GM19035 (cell line): Measurements from ENCODE around the gene LGALS7.

Experiments used
- ATAC-seq: cut with Tn5 transposase; IDR thresholded peaks from one replicate; pipeline ENCODE4 v1.9.1; 2021; ENCODE audit not compliant: unreplicated experiment

LGALS7 gene

DNA sequence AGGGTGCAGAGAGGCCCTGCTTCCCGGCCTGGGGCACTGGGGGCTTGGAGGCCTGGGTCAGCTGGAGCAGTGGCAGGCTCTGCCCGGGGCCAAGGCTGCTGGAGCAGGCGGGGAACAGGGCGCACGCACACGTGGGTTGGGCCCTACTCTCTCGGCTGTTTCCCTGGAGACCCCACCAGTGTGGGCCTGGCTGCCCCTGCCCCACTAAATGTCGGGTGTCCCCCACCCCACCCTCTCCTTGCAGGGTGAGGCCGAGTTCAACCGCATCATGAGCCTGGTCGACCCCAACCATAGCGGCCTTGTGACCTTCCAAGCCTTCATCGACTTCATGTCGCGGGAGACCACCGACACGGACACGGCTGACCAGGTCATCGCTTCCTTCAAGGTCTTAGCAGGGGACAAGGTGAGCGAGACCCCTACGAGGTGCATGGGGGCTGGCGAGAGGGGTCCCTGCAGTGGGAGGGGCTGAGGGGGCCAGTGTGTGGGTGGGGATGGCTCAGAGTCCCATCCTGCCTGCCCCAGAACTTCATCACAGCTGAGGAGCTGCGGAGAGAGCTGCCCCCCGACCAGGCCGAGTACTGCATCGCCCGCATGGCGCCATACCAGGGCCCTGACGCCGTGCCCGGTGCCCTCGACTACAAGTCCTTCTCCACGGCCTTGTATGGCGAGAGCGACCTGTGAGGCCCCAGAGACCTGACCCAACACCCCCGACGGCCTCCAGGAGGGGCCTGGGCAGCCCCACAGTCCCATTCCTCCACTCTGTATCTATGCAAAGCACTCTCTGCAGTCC, 44.4 kb downstream of the LGALS7 start:
- no peak for ATAC-seq

DNA sequence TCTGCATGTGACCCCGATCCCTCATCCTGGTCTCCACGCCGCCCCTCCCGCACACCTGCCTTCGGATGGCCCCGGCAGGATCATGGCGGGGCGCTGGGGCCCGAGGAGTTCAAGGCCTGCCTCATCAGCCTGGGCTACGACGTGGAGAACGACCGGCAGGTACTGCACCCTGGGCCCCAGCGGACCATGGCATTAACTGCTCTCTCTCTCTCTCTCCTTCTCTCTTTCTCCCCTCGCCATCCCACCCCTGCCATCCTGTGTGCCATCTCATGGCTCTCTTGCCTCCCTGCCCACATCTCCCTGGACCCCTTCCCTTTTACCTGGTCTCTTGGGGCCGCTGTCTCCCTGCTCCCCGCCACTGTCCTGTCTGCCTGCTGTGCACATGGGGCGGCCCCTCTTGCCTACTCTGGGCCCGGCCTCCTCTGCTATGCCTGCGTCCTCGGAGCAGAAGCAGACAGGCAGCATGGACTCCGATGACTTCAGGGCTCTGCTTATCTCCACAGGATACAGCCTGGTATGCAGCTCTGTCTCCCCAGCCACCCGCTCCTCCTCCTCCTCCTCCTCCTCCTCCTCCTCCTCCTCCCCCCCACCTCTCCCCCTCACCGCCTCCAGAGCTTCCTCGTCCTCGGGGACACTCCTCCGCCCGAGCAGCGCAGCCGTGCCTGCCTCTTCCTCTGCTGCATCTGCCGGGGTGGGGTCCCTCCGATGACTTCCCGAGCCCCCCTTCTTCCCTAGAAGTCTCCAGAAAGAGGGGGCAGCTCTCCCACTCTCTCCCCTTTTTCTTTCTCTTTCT, 45.3 kb downstream of the LGALS7 start:
- no peak for ATAC-seq

DNA sequence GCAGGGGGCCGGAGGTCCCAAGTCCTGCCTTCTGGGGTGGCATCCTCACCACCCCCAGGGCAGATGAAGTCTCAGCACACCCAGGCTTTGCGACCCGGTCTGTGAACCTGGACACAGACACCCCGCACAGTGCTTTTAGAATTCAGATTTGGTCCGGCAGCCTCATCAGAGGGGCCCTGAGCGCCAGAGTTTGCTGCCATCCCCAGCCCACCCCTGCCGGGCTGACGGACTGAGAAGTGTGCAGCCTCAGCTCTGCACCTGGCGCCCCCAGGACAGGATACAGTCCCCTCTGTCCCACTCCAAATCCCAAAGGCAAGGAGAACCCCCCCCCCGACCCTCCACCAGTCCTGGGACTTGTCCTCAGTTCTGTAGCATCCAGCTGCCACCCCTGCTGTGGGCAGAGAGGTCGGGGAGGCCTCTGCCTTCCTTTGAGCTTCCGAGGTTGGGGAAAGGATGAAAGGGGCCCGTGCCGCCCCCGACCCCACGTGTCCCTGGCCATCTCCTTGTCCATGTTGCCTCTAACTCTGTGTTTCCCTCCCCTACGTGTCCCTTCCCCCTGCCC, 45.9 kb downstream of the LGALS7 start:
- no peak for ATAC-seq

DNA sequence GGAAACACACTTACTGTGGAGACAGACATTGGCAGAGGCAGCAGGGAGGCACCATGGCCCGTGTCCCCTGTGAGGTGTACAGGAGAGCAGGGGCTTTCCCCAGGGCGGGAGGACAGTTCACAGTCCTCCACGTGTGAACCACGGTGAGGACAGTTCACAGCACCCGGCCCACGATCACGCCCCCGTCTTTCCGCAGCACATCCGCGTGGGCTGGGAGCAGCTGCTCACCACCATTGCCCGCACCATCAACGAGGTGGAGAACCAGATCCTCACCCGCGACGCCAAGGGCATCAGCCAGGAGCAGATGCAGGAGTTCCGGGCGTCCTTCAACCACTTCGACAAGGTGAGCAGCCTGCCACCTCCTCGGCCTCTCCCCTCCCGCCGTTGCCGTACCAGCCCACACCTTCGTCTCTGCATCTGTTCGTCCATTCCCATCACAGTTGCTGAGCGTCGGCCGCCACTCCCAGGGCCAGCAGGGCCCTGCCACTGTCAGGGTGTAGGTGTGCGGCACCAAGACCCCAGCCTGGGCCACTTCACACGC, 46.5 kb downstream of the LGALS7 start:
- ATAC-seq = no peak

DNA sequence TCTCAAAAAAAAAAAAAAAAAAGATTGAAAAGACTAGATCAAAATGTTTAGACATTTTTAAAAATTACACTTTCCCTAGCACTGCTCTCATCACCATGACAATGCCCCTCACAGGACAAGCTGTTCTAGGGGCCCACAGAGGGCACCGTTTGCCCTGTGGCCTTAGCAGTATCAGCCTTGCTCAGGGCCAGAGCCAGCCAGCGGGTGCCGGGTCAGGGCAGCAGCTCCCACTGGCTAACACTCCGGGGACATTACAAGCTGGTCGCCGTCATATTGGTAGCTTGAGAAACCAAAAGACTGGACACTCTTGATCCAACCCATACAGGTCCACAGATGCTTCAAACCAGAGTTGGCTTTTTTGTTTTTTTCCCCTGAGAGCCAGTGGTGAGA, 47.0 kb downstream of the LGALS7 start:
- ATAC-seq = no peak

DNA sequence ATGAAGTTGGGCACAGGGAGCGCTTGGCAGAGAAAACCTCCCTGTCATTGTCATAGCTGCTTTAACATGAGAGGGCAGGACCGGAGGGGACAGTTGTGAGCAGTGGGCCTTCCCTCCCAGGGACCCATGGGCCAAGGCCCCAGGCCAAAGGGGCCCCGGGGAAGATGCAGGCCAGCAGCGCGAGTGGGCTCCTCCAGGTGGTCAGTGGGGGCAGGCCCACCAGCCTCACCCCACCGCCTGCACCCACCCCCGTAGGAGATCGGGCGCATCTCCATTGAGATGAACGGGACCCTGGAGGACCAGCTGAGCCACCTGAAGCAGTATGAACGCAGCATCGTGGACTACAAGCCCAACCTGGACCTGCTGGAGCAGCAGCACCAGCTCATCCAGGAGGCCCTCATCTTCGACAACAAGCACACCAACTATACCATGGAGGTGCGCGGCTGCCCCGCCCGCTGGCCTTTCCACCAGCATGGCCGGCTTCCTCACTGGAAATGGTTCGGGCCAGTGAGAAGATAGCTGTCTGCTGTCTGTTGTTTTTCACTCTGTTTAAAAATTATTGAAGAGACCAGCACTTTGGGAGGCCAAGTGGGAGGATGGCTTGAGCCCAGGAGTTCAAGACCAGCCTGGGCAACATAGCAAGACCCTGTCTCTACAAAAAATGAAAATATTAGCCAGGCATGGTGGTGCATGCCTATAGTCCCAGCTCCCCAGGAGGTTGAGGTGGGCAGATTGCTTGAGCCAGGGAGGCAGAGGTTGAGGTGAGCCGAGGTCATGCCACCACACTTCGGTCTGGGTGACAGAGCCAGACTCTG, 47.6 kb downstream of the LGALS7 start:
- ATAC-seq = no peak

DNA sequence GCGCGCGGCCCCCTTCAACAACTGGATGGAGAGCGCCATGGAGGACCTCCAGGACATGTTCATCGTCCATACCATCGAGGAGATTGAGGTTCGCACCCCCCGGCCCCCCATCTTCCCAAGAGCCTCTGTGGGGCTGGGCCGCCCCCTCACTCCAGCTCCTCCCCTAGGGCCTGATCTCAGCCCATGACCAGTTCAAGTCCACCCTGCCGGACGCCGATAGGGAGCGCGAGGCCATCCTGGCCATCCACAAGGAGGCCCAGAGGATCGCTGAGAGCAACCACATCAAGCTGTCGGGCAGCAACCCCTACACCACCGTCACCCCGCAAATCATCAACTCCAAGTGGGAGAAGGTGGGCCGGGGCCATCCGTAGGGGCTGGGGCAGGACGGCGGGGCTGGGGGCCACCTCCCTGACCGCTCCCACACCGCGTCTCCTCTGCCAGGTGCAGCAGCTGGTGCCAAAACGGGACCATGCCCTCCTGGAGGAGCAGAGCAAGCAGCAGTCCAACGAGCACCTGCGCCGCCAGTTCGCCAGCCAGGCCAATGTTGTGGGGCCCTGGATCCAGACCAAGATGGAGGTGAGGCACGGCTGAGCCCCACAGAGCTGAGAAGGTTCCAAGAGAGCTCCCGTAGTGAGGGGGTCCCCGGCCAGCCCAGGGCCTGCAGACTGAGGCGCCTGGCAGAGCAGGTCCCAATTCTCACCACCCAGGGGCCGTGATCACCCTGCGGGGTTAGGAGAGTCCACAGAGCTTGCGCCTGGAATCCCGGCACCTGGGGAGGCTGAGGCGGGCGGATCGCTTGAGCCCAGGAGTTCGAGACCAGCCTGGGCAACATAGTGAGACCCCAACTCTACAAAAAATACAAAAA, 49.1 kb downstream of the LGALS7 start:
- ATAC-seq = no peak

DNA sequence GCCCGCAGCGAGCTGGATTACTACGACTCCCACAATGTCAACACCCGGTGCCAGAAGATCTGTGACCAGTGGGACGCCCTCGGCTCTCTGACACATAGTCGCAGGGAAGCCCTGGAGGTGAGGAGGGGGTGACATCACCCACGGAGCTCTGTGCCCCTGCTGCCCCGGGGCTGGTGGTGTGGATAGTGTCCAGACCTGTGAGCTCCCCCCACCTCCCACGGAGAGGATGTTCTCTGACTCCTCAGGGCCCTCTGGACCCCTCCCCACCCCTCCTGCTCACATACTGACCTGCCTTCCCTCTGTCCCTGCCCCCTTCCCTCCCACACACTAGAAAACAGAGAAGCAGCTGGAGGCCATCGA, 49.7 kb downstream of the LGALS7 start:
- no peak for ATAC-seq

DNA sequence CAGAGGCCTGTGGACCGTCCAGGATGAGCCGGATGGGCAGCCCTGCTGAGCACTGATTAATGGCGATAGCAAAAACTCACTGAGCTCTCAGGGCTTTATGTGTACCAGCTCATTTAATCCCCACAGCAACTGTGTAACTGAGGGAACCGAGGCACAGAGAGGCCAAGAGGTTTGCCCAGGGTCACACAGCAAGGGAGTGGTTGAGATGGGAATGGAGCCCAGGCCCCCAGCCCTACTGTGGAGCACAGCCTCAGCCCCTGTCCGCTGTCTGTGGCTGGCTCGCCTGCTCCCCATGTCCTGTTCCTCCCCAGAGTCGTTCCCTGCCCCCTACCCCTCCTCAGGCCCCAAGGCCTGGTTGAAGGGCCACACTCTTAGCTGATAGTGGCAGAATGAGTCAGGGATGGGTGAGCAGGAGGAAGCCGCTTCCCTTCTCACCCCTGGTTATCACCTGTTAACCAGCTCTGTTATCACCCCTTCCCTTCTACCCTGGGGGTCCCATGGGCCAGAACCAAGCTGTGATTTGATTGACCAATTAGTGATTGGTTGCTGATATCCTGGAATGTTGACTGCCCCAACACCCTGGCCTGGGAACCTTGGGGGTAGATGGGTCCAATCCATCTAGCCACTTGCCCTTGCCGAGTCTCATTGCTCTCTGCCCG, 50.2 kb downstream of the LGALS7 start:
- ATAC-seq = no peak

DNA sequence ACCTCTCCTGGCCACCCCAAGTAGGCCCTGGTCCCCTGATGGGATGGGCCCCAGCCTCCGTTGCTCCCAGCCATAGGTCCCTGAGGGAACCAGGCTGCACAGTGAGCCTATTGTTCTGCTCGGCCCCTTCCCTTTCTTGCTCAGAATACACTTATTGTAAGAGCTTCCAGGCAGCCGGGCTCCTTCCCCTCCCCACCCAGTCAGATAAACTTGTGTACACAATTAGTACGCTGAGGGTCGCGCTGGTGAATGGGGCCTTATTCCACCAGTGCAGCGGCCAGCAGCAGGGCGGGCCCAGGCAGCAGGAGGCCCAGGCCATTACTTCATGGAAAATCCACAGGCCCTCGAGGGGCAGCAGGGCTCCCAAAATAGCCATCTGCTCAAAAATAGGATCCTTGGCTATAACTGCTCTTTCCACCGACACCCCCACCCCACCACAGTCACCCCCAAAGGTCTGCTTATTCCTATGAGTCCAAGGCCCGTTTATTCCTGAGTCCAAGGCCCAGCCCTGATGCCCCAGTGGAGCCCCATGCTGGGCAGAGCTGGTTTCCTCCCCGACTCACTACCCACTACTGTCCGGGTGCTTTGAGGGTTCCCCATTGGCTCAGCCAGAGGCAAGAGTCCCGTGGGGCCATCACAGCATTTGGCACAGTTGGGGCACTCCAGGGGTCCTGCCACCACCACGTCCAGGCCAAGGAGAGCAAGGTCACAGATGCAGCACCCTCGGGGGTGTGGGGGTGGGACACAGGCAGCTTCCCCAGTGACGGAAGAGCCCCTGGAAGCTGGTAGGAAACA, 51.1 kb downstream of the LGALS7 start:
- ATAC-seq = no peak

DNA sequence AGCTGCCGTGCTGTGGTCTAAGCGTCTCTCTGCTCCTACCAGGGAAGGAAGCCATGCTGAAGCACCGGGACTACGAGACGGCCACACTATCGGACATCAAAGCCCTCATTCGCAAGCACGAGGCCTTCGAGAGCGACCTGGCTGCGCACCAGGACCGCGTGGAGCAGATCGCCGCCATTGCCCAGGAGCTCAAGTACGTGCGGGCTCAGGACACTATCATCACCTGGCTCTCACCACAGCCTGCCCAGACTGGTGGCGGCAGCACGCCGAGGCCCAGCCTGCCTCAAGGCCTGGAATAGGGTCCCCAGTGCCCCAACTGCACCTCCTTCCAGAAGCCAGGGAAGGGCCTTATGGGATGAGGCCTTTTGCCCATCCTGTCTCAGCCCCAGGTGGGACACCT, 51.8 kb downstream of the LGALS7 start:
- ATAC-seq = no peak
